Frontal cortex (tissue), 4 donors: Measurements from ENCODE around the gene SLCO4A1. TPM values are rescaled to one million over a fixed set of nuclear protein-coding genes. Genes with fewer than 3 reads are reported as not detected.
"Not testable (repeated sequence)": the region's sequence is repeated elsewhere in the genome, so short reads cannot be mapped to it uniquely, and the experiment has no call there.

Source experiments
- DNase-seq, 2 donors: peaks; one replicate each; pipeline ENCODE4 v3.0.0; 2012; ENCODE audit warnings: low spot score in 2 of 2
- FAIRE-seq: peaks from 2 replicates; lab custom pipeline; 2012; peaks lifted over from hg19 to GRCh38; lab: Jason Lieb, UNC
- total RNA-seq: library from RNA; depleted of rRNA; stranded (reverse); fragments of >200 nt; gene quantifications from one replicate; pipeline ENCODE4 v1.2.3, GENCODE V29; 2014
- donor health status: control.
- donor health status: control.
- donor health status: control.

Gene SLCO4A1
- total RNA-seq, 1 donor from 2014 or later = 1.6 TPM

- DNase-seq (no peak), FAIRE-seq (no peak)
Measured at GRCh38 chr20:62675156-62675876, 33.0 kb downstream of the SLCO4A1 start.

DNA sequence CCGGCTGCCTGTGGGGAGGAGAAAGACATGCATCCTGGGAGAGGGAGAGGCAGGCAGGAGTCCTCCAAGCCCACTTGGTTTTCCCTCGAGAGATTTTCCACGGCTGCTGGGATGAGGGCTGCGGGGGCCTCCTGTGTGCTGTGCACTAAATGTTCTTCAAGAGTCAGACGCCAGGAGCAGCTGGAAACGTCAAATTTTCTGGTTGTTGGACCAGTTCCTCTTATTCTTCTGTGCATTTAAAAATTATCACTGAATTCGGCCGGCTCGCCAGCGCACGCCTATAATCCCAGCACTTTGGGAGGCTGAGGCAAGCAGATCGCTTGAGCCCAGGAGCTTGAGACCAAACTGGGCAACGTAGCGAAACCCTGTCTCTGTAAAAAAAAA lies 33.6 kb downstream of the SLCO4A1 start:
- DNase-seq (no peak), FAIRE-seq (no peak)

- DNase-seq (no peak), FAIRE-seq (no peak)
Measured at GRCh38 chr20:62676976-62677375, 34.7 kb downstream of the SLCO4A1 start.

DNA sequence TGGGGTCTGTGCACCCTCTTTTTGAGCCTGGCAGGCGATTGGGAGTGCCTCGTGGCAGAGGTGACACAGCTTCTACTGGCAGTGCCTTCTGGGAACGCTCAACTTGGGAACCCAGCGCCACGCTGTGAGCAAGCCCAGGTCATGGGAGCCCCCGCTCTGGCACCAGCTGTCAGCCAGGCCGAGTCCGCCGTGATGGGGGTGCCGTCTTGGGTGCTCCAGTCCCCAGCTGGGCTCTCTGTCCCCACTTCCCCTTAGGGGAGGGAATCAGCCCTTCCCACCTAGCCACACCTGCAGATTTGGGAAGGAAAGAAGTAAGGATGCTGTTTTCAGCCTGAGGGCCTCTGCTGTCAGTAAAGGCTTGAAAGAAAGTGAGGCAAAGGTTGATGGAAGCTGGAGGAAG lies 35.4 kb downstream of the SLCO4A1 start:
- FAIRE-seq = no peak

DNA sequence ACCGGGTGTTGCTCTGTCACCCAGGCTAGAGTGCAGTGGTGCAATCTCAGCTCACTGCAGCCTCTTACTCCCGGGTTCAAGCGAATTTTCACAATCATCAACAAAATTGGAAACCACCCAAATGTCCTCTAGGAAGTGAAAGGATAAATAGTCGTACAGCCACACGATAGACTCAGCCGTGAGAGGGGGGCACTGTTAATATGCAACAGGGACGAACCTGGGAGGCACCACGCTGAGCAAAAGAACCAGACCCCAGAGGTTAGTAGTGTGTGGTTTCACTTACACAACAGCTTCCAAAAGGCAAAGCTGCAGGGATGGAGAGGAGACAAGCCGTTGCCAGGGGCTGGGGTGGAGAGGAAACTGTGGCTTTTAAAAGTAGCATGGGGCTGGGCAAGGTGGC lies 36.2 kb downstream of the SLCO4A1 start:
- DNase-seq (no peak), FAIRE-seq (no peak)

More for the DNA sequence above, 35.4 kb downstream of the SLCO4A1 start:
- DNase-seq = no peak

GRCh38 chr20:62679978-62680589 lies 37.8 kb downstream of the SLCO4A1 start:
- DNase-seq (no peak), FAIRE-seq (no peak)

DNA sequence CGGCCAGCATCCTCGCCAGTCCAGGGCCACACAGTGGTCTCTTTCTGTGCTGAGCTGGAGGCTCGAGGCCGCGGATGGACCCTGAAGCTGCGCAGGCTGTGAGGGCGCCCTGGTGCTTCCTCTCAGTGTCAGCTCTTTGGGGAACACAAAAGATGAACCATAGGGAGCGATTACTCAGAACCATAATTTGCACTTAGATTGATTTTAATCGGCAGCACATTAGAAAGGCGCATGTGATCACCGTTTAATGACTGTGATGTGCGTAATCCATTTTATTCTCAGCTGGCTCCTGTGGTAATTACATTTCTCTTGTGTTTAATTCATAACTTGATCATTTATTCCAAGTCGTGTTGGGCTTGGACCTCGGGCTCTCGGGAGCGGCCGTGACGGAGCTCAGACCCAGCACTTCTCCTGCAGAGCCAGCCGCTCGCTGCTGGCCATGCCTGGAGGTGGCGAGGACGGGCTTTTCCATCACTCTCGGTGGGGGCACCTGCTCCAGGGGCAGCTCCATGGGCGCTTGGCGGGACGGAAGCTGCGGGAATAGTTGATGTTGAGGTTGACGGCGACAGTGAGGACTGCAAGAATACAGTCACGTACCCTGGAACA lies 40.7 kb downstream of the SLCO4A1 start:
- DNase-seq (no peak), FAIRE-seq (no peak)

DNA sequence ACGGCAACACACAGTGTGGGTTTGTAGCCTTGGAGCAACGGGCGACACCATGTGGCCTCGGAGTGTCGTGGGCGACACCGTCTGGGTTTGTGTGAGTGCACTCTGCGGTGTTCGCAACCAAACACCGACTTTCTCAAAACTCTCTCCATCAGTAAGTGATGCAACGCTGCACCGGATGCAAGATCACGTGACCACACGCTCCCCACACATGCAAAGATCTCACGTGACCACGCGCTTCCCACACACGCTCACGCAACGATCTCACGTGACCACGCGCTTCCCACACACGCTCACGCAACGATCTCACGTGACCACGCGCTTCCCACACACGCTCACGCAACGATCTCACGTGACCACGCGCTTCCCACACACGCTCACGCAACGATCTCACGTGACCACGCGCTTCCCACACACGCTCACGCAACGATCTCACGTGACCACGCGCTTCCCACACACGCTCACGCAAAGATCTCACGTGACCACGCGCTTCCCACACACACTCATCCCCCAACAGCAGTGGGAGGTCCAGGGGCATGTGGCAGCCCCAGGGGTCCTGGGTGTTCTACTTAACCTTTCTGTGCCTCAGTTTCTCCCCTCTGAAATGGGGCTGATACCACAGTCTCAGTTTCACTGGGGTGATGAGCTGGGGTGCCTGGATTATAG lies 41.5 kb downstream of the SLCO4A1 start:
- not testable (repeated sequence) for DNase-seq, FAIRE-seq

DNA sequence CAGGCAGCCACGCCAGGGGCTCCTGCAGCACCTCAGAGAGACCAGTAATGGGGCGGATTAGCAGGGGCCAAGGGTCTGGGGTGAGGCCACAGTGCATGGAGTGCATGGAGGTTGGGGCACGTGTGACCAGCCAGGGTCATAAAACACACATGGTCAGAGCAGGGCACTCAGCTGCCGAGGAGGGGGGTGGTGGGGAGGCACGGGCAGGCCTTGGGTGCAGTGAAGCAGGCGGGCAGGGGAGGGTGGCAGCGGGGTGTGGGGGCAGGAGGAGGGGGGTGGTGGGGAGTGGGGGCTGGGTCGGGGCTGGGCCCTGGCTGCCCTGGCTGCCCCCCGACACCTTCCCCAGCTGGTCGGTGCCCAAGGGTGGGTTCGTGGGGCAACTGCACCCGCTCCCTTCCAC lies 42.7 kb downstream of the SLCO4A1 start:
- FAIRE-seq = no peak
- no peak for DNase-seq

- no peak for FAIRE-seq
- DNase-seq = peak in 1 of 2 donors; percentile 53
Measured at GRCh38 chr20:62685781-62686555, 43.7 kb downstream of the SLCO4A1 start.

DNA sequence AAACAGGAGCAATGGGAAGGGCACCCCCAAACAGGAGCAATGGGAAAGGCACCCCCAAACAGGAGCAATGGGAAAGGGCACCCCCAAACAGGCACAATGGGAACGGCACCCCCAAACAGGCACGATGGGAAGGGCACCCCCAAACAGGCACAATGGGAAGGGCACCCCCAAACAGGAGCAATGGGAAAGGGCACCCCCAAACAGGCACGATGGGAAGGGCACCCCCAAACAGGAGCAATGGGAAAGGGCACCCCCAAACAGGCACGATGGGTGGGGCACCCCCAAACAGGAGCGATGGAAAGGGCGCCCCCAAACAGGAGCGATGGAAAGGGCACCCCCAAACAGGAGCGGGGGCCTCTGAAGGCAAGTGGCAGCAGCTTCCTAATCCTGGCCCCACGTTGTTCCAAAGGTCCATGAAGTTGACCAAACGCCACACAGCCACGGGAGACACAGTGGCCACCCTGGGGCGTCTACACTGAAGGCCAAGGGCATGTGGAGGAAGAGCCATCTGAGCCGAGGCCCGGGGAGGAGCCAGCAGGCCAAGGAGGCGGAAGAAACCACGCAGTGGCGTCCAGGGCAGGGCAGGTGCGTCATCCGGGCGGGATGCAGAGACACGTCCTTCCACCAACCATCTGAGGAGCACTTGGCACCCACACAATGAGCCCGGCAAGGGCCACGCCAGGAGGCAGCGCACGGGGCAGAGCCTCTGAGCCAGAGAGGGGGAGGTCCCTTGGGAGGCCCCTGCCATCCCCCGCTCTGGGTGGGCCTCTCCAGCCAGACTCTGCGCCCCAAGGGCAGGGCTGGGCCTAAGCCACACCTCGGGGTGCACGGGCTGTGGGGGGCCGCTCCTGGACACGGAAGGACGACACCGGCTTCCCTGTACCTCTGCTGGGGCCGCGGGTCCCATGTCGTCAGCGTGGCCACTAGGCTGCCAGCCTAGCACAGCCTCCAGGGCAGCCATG lies 44.8 kb downstream of the SLCO4A1 start:
- FAIRE-seq = no peak
- no peak for DNase-seq

GRCh38 chr20:62688083-62688482 lies 45.8 kb downstream of the SLCO4A1 start:
- FAIRE-seq (no peak), DNase-seq (no peak)

- DNase-seq (no peak), FAIRE-seq (no peak)
Measured at GRCh38 chr20:62688855-62689460, 46.7 kb downstream of the SLCO4A1 start.

GRCh38 chr20:62689861-62690260 lies 47.6 kb downstream of the SLCO4A1 start:
- DNase-seq = no peak
- no peak for FAIRE-seq

- DNase-seq (no peak), FAIRE-seq (no peak)
Measured at GRCh38 chr20:62690261-62690820, 48.0 kb downstream of the SLCO4A1 start.

GRCh38 chr20:62691487-62691886 lies 49.2 kb downstream of the SLCO4A1 start:
- DNase-seq (no peak), FAIRE-seq (no peak)

GRCh38 chr20:62692176-62692575 lies 49.9 kb downstream of the SLCO4A1 start:
- FAIRE-seq (no peak), DNase-seq (peak in 1 of 2 donors; percentile 63)
